NCI-H2227 (cell line): ENCODE measurements around the gene SNRPE.
A peak's percentile ranks its signal among the peaks of the same experiment; 100 is the strongest.
"Not testable (repeated sequence)": the region's sequence is repeated elsewhere in the genome, so short reads cannot be mapped to it uniquely, and the experiment has no call there.

ENCODE experiments used
- DNase-seq: peaks from one replicate; lab custom pipeline; 2025; ENCODE audit not compliant: unreplicated experiment; lab: John Stamatoyannopoulos, UW

Gene SNRPE

DNA sequence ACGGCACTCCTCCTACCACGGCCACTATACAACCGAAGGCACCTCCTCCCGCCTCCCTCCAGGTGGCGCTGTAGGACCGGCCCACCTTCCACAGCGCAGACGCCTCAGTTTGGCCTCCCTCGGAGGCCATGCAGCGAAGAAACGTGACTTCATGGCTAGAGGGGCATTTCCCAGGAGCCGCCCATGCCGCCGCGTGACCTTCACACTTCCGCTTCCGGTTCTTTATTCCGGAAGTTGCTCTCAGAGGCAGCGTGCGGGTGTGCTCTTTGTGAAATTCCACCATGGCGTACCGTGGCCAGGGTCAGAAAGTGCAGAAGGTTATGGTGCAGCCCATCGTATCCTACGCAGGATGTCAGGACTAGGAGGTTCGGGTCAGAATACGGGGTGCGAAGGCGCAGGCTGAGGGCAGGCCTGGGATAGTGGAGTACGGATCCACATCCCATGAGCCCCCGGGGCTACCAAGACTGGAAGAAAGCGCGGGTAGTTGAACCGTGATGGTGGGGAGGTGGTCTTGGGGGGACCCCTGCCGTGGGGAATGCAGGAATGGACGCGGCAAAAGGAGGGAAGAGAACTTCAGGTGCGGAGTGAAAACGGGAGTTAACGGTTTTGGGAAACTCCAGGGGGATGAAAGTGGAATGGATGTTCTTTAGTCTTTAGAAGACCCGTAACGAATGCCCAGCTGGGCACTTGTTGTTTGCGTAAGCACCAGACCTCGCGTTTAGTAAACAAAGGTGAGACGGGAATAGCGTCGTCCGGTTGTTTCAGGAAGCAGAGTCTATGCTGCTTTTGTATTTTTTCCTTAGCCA, at the start of gene SNRPE:
TSS of gene SNRPE (plus strand) at position 221 of the 806 bp plus-strand sequence. CDS start at position 282, 61 bp downstream.
- peak; percentile 99 for DNase-seq

DNA sequence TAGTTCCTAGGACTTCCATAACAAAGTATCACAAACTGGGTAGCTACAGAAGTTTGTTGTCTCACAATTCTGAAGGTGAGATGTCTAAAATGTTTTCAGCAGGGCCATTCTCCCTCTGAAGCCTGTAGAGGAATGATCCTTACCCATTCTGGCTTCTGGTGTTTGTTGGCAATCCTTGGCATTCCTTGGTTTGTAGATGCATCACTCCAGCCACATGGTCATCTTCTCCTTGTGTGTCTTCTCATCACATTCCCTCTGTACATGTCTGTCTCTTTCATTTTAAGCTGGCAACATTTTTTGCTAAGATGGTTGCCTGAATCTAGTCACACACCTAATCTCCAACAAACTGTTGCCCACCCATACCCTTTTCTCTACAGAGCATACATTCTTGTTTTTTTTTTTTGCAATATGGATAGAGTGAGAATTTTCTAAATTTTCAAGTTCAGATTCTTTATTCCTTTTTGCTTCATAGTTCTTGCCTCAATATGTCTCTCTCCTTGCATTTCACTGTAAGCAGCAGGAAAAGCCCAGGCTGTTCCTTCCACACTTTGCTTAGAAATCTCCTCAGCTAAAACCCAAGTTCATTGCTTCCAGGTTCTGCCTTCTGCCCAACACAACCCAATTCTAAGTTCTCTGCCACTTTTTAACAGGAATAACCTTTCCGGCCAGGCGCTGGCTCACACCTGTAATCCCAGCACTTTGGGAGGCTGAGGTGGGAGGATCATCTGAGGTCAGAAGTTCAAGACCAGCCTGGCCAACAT, 47.6 kb upstream of the SNRPE start:
- DNase-seq = no peak

DNA sequence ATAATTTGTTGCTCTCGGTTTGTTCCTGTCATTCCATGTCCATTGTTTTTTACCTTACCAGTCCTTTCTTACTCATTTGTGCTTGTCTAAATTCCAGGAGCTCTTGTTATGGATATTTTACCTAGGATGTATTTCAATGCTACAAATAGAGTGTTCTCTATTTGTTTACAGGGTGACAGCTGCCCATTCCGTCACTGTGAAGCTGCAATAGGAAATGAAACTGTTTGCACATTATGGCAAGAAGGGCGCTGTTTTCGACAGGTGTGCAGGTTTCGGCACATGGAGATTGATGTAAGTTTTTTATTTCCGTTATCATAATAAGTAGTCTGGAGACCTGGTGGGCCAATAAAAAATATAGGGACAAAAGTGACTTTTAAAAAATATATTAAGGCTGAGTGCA, 43.0 kb upstream of the SNRPE start:
- DNase-seq = no peak

DNA sequence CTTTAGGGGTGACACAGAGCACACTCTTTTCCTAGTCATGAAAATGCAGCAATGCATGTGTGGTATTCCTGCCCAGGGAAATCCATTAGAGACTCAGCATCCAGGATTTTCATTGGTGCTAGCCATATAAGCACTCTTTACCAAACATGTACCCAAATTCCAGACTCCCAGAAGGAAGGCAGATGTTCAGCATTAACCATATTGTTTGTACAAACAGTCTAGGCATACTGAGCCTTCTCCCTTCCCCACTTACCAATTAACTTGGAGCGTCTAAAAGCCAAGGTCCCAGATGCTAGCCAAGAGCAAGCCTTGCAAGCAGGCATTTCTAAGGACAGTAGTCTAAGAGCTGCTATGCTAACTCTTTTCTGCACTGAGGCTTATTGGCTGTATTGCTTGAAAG, 38.1 kb upstream of the SNRPE start:
- DNase-seq = no peak

DNA sequence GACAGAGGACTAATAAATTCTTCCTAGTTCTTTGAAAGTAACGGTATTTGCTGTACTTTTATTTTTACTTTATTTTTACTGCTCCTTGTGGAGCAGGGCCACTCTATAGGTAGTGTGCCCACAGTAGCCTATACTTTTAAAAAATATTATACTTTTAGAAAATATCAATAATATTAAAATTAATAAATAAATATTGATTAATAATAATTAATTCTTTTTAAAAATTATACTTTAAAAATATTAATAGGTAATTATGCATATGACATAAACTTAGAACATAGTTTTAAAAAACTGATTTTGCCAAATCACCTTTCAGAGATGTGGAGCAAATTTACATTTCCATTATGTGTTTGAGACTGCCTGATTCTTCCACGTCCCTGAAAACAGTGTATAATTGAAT, 35.2 kb upstream of the SNRPE start:
- no peak for DNase-seq

DNA sequence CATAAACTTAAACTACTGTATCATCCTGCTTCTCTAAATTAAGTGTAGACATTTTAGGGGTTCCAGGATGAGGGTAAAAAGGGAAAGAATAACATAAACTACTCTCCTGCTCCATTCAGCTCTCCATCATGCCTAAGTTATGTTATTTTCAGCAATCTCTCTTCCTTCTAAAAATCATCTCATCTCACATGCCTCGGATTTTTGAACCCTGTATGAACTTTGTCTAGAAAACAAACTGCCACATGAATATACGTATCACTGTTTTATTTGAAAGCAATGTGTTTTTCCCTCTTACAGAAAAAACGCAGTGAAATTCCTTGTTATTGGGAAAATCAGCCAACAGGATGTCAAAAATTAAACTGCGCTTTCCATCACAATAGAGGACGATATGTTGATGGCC, 33.4 kb upstream of the SNRPE start:
- DNase-seq = no peak

DNA sequence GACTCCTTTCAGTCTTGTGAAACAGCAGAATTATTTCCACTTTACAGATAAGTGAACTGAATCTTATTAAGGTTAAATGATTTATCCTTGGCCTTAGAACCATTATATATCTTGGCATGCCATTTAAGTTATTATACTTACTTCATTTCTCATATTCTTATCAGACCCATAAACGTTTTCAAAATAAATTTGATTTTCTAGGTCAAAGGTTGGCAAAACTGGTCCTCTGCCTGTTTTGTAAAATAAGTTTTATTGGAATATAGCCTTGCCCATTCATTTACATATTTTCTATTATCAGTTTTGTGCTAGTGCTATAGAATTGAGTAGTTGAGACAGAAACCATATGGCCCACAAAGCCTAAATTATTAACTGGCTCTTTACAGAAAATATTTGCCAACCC, 32.9 kb upstream of the SNRPE start:
- no peak for DNase-seq

DNA sequence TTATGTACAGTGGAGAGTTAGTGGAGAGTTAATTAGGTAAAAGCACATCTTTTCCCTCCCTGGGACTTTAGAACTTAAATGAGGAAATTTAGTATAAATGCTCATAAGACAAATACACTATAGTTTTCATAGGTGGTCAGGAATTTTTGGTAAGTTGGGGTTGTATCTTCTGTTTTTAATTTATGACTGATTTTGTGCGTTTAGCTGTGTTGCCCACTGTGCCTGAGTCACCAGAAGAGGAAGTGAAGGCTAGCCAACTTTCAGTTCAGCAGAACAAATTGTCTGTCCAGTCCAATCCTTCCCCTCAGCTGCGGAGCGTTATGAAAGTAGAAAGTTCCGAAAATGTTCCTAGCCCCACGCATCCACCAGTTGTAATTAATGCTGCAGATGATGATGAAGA, 32.2 kb upstream of the SNRPE start:
- not testable (repeated sequence) for DNase-seq

DNA sequence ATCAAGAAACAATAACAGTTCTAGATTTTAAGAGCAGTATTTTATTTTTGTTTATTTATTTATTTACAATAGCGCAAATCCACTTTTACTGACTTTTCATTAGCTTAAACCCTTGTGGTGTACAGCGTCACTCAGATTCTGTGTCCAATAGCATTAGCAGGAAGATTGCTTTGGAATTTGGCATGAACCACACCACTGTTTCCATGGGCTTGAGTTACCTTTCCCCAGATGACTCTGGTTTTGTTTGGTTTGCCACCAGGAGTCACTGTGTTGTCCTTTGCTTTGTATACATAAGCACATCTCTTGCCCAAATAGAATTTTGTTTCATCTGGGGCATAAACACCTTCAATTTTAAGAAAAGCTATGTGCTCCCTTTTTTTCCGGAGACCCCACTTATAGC, 25.9 kb upstream of the SNRPE start:
- no peak for DNase-seq

DNA sequence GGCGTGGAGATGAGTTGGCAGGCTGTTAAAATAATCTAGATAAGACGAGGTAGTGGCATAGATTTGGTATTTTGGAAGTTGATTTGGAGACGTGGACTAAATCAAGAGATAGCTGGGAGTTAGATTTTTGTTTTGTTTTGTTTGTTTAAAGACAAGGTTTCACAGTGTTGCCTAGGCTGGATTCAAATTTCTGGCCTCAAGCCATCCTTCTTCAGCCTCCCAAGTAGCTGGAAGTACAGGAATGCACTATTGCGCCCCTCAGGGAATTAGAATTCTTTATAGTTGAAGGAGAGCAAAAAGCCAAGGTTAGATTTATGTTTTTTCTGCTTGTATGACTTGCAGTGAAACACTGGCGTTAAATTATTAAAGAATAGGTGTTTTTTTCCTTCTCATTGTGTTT, 22.3 kb upstream of the SNRPE start:
- no peak for DNase-seq

DNA sequence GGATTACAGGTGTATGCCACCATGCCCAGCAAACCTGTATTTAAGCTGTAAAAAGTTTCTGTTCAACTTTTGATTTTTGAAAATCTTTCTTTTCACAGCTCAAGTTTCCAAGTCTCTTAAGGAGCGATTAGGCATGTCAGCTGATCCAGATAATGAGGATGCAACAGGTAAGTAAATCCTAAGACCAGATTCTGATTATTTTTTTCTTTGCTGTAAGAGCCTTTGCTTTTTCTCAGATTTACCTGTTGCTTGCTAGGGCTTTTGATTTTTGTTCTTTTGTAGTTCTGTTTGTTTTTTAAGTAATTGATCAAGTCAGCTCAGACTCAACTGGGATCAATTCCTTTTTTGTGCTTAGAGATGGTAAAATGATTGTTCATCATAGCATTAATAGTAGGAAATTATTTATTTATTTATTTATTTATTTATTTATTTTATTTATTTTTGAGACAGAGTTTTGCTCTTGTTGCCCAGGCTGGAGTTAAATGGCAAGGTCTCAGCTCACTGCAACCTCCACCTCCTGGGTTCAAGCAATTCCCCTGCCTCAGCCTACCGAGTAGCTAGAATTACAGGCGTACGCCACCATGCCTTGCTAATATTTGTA, 21.1 kb upstream of the SNRPE start:
- DNase-seq = no peak

DNA sequence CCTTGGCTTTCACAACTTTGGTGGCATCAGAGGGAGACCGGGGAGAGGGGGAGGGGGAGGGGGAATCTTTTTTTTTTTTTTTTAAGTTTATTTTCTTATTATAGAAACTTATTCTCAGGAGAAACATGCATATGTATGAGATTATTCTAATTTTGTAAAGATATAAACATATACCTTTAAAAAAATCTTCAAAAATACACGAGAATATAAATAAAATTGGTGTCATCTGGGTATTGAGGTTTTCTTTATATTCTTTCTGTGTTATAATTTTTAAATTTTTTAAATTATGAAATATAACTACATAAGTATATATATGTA, 18.9 kb upstream of the SNRPE start:
- no peak for DNase-seq

DNA sequence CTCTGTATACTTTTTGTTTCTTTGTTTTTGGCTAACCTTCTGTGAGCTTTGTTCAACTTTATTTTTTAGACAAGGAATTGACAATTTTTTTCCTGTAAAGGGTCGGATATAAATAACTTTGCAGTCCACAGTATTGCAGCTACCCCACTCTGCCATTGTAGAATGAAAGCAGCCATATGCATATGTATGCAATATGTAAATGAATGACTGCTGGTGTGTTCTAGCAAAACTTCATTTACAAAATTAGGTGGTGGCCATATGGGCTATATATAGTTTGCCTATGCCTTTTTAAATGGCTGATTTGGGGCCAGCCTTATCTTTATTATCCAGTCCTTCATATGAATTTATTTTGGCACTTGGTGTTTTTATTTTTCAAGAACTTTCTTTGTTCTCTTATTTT, 18.0 kb upstream of the SNRPE start:
- no peak for DNase-seq

DNA sequence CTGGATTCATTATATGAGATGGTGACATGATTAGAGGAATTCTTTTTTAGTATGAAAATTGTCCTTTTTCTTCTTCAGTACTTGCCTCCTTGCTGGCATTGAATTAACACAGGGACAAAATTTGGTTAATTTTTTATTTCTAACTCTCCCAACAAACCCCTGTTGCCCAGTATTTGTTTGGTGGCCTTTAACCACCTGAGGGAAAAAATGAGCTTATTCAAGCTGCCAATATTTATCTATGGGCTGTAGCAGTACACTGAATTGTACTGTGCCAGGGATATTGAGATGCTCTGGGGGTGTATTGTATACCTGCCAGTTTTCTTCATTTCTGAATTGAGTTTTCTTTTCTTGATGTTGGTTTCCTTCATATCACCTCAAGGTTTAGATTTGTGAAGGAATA, 8.3 kb upstream of the SNRPE start:
- not testable (repeated sequence) for DNase-seq

DNA sequence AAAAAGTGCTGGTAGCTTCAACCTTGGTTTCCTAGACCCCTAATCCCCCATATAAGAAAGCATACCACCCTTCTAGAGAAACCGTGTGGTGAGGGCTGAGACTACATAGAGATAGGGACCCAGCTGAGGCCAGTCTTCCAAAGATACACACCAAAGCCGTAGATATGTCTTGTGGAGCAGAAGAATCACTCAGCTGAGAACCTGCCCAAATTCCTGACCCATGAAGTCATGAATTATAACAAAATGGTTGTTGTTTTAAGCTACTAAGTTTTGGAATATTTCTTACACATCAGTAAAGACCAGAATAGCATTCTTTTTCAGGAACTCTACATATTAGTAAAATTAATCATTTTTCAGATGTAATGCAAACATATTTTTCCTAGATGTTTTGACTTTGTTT, 3.3 kb upstream of the SNRPE start:
- no peak for DNase-seq

DNA sequence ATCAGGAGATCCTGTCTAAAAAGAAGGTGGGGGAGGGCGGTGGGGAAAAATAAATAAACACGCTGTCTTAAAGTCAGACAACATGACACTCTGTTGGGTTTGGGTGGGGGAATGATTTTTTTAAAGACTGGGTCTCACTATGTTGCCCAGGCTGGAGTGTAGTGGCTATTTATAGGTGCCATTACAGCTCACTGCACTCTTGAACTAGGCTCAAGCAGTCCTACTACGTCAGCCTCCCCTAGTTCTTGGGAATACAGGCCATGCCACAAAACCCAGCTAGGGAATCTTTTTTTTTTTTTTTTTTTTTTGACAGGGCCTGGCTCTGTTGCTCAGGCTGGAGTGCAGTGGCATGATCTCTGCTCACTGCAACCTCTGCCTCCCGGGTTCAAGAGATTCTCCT, 2.4 kb upstream of the SNRPE start:
- no peak for DNase-seq

DNA sequence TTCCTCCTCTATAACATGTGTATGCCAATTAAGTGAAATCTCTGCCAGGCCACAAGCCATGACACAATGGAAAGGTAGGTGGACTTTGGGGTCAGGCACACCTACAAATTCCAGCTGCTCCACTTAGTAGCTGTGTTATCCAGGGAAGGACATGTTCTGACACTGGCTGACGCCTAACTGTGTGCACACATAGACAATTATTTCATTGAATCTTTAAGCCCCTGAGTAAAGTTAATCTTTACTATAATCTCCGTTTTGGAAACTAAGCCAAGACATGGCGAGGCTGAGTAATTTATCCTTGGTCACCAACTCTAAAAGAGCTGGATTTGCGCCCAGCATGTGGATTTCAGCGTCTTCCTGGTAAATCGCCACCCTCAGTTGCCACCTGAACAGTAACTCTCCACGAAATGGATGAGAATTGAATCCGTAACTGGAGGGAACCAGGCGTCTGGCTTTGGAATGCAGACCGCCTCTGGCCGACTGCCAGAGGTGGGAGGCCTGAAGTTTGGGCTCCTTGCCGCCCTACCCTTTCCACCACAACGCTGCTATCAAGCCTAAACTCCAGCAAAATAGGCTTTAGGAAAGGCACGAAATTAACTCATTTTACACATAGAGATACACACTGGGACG, 888 bp upstream of the SNRPE start:
- DNase-seq = peak; percentile 29

DNA sequence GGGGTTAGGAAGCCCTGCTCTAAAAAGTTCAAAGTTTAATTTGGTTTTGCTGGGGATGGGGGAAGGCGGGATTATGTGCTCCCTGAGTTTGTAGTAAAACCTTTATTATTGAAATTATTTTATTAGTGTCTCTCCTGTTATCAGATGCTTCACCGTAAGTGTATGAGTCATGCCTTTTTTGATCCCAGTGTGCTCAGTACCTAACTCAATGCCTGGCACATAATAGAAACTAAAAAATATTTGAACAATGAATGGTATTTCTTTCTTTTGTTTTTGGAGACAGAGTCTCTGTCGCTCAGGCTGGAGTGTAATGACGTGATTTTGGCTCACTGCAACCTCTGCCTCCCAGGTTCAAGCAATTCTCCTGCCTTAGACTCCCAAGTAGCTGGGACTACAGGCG, 6.4 kb downstream of the SNRPE start:
- no peak for DNase-seq

DNA sequence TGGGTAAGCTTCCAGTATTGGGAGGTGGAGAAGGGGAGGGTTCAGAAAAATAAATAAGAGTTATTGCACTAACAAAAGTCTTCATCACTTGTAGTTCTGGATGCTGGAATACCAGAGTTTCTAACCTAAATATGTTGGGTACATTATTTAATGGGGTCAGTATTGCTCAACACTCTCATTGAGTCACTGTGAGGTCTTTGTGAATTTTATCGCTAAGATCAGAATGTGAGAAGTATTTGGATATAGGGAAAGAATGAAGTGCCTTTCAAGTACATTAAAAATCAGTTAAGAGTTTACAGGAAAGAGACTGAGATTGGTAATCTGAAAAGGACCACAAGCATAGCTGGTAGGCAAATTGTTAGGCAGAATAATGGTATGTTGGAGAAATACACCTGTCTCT, 8.8 kb downstream of the SNRPE start:
- no peak for DNase-seq

DNA sequence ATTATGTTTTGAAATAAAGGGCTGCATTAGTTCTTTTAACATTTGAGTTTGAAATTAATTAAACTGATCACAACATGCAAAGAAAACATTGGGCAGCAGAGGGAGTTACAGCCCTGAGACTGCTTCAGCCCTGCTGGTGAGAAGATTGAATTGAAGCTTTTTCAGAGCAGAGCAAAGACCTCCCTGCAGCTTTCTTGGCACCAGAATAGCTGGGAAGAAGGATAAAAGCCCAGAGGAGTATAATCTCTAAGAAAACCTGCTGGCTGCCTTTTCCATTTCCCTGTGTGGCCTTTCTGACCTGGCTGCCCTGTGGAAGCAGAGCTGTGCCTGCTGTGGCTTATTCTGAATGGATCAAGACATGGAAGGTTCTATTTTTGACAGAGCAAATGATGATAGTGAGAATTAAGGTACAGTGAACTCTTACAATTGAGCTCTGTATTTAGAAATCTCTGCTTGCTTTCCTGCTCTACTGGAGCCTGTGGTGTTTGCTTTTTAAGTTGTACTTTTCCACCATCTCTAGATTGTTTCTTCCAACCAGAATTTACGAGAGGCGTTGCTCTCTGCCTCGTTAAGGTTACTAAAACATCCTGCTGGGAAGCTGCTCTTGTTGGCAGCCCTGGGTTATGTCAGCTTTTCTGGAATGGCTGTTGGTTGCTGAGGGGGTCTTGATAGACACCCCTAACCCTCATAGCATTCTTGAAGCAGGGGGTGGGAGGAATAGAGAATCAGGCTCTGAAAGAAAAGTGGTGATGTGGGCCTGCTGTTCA, 9.9 kb downstream of the SNRPE start:
- peak; percentile 75 for DNase-seq

DNA sequence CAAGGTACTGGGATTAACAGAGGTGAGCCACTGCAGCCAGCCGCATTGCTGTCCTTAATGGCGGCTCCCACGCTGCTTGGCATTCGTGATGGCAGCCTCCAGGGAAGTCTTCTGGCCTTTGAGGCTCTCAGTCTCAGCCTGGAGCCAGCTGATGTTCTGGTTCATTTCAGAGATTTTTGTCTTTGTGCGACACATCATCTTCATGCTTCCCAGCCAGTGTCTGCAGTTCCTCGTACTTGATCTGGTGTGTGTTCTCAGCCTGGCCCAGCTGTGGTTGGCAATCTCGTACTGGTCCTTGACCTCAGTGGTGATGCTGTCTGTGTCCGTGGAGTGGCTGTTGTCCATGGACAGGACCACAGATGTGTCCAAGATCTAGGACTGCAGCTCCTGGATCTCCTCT, 11.7 kb downstream of the SNRPE start:
- DNase-seq = no peak
